Erythroblast (primary cell): ENCODE results near the gene KLHL28.

Source experiments
- GATA1 ChIP-seq: IDR thresholded peaks from 2 replicates; pipeline ENCODE4 v1.6.1; 2011; ENCODE audit warnings: low read depth, mild to moderate bottlenecking, control low read depth, low read length, moderate library complexity
- POLR2A ChIP-seq: IDR thresholded peaks from 2 replicates; pipeline ENCODE4 v1.6.1; 2011; ENCODE audit warnings: mild to moderate bottlenecking, low read length

- TF ChIP-seq POLR2A: no peak
- no peak for TF ChIP-seq GATA1
These were observed 24.2 kb downstream of the KLHL28 start for GRCh38 chr14:44937547-44937946.
